IMR-90 (cell line): ENCODE measurements around the gene TRIM28. TPM values are rescaled to one million over a fixed set of nuclear protein-coding genes. Genes with fewer than 3 reads are reported as not detected.

ENCODE experiments used
- ATAC-seq: fragments of 200-7000 bp; cut with Tn5 transposase; 2 replicates; pipeline ENCODE4 v1.9.1; 2020; ENCODE audit warnings: low read depth, mild to moderate bottlenecking, moderate library complexity
- BruUV-seq: library from RNA; stranded (reverse); fragments of 400-500 nt; replicated peaks from 2 replicates; lab custom pipeline; 2021; lab: Mats Ljungman, UMichigan
- CTCF ChIA-PET: fragments of 300-600 bp; formaldehyde crosslinking; extraction: SDS; loops from one replicate; lab custom pipeline; 2021; ENCODE audit warnings: antibody characterized with exemption; lab: Yijun Ruan, JAX
- POLR2A ChIA-PET: fragments of 300-600 bp; sonication (Branson Sonifier 250); formaldehyde crosslinking; loops from one replicate; lab custom pipeline; 2022; ENCODE audit warnings: antibody characterized with exemption; ENCODE audit not compliant: unreplicated experiment; lab: Charles Lee
- DNase-seq: peaks from one replicate; pipeline ENCODE4 v3.0.0; 2013
- H2AFZ ChIP-seq: replicated peaks from 2 replicates; pipeline ENCODE3; 2013; ENCODE audit warnings: low read length, mild to moderate bottlenecking; ENCODE audit not compliant: poor library complexity
- H2AK5ac ChIP-seq: 2 replicates; pipeline ENCODE4 v1.6.1; 2013; ENCODE audit warnings: low read depth, low read length, inconsistent platforms
- H2AK9ac ChIP-seq: replicated peaks from 2 replicates; pipeline ENCODE3; 2013; ENCODE audit warnings: mild to moderate bottlenecking, low read depth, low read length, moderate library complexity; ENCODE audit not compliant: poor library complexity
- H2BK120ac ChIP-seq: 2 replicates; pipeline ENCODE4 v1.6.1; 2013; ENCODE audit warnings: low read depth, low read length, inconsistent platforms
- H2BK15ac ChIP-seq: 3 replicates; pipeline ENCODE4 v1.6.1; 2013; ENCODE audit warnings: low read depth, low read length, inconsistent platforms
- H2BK20ac ChIP-seq: 2 replicates; pipeline ENCODE4 v1.6.1; 2013; ENCODE audit warnings: low read depth, mild to moderate bottlenecking, inconsistent platforms, low read length, moderate library complexity
- H2BK5ac ChIP-seq: 2 replicates; pipeline ENCODE4 v1.6.1; 2013; ENCODE audit warnings: mild to moderate bottlenecking, low read depth, low read length, inconsistent platforms; ENCODE audit not compliant: poor library complexity, severe bottlenecking
- H3K14ac ChIP-seq: replicated peaks from 2 replicates; pipeline ENCODE4 v1.6.1; 2013; ENCODE audit warnings: low read depth, low read length, inconsistent platforms
- H3K18ac ChIP-seq: 2 replicates; pipeline ENCODE4 v1.6.1; 2013; ENCODE audit warnings: low read depth, low read length, control low read depth
- H3K23ac ChIP-seq: 2 replicates; pipeline ENCODE4 v1.6.1; 2013; ENCODE audit warnings: low read depth, low read length, inconsistent platforms
- H3K27ac ChIP-seq: 2 replicates; pipeline ENCODE4 v1.5.1; 2013; ENCODE audit warnings: mild to moderate bottlenecking, control low read depth, low read length; ENCODE audit not compliant: insufficient read depth
- H3K27me3 ChIP-seq: 2 replicates; pipeline ENCODE4 v1.6.1; 2013; ENCODE audit warnings: low read length; ENCODE audit not compliant: control insufficient read depth, insufficient read depth
- H3K36me3 ChIP-seq: 2 replicates; pipeline ENCODE4 v1.6.1; 2013; ENCODE audit warnings: low read length, mixed read lengths; ENCODE audit not compliant: control insufficient read depth, insufficient read depth
- H3K4ac ChIP-seq: 2 replicates; pipeline ENCODE4 v1.6.1; 2013; ENCODE audit warnings: low read depth, low read length, inconsistent platforms
- H3K4me1 ChIP-seq: 2 replicates; pipeline ENCODE4 v1.6.1; 2013; ENCODE audit warnings: low read length, mixed read lengths; ENCODE audit not compliant: control insufficient read depth, insufficient read depth
- H3K4me2 ChIP-seq: 2 replicates; pipeline ENCODE4 v1.6.1; 2013; ENCODE audit warnings: low read depth, mild to moderate bottlenecking, control low read depth, low read length, moderate library complexity
- H3K4me3 ChIP-seq: 2 replicates; pipeline ENCODE4 v1.5.1; 2013; ENCODE audit warnings: low read depth, mild to moderate bottlenecking, control low read depth, low read length, moderate library complexity; ENCODE audit not compliant: insufficient read depth
- H3K56ac ChIP-seq: 2 replicates; pipeline ENCODE4 v1.6.1; 2013; ENCODE audit warnings: low read length, inconsistent platforms; ENCODE audit not compliant: insufficient read depth; ENCODE audit errors: extremely low read depth
- H3K79me1 ChIP-seq, 2 experiments: 2 replicates each; pipeline ENCODE4 v1.6.1; 2013; ENCODE audit warnings: low read length in 2 of 2, inconsistent platforms in 1 of 2, low read depth in 1 of 2
- H3K9ac ChIP-seq: 2 replicates; pipeline ENCODE4 v1.6.1; 2013; ENCODE audit warnings: low read depth, low read length, control low read depth
- H3K9me1 ChIP-seq: 2 replicates; pipeline ENCODE4 v1.6.1; 2013; ENCODE audit warnings: low read length, inconsistent platforms; ENCODE audit not compliant: insufficient read depth
- H3K9me3 ChIP-seq: 2 replicates; pipeline ENCODE4 v1.6.1; 2013; ENCODE audit warnings: low read length; ENCODE audit not compliant: control insufficient read depth, insufficient read depth
- H4K20me1 ChIP-seq: 2 replicates; pipeline ENCODE4 v1.6.1; 2013; ENCODE audit warnings: low read length, inconsistent platforms; ENCODE audit not compliant: insufficient read depth
- H4K5ac ChIP-seq: 2 replicates; pipeline ENCODE4 v1.6.1; 2013; ENCODE audit warnings: mild to moderate bottlenecking, low read depth, low read length, control low read depth
- H4K8ac ChIP-seq, 2 experiments: 2 replicates each; pipeline ENCODE4 v1.6.1; 2013; ENCODE audit warnings: low read depth in 2 of 2, low read length in 2 of 2, control low read depth in 1 of 2, inconsistent platforms in 1 of 2
- H4K91ac ChIP-seq: 2 replicates; pipeline ENCODE4 v1.6.1; 2013; ENCODE audit warnings: low read depth, low read length, inconsistent platforms; ENCODE audit not compliant: insufficient read depth
- BHLHE40 ChIP-seq: fragments of 150-350 bp; IDR thresholded peaks from 2 replicates; pipeline ENCODE4 v1.6.1; 2016; ENCODE audit warnings: mild to moderate bottlenecking, low read depth, low read length
- CEBPB ChIP-seq: IDR thresholded peaks from 2 replicates; pipeline ENCODE4 v1.6.1; 2012; ENCODE audit warnings: low read depth, low read length, improper control_type of control experiment
- CHD1 ChIP-seq: IDR thresholded peaks from 2 replicates; pipeline ENCODE4 v1.6.1; 2012; ENCODE audit warnings: low read depth, low read length, improper control_type of control experiment
- FOS ChIP-seq: fragments of 150-350 bp; IDR thresholded peaks from 2 replicates; pipeline ENCODE4 v1.6.1; 2016; ENCODE audit warnings: low read depth, low read length
- MAFK ChIP-seq: IDR thresholded peaks from 2 replicates; pipeline ENCODE4 v1.6.1; 2012; ENCODE audit warnings: low read depth, low read length, improper control_type of control experiment
- MAZ ChIP-seq: IDR thresholded peaks from 2 replicates; pipeline ENCODE4 v1.6.1; 2012; ENCODE audit warnings: low read depth, mild to moderate bottlenecking, low read length, improper control_type of control experiment, moderate library complexity, borderline replicate concordance
- MXI1 ChIP-seq: IDR thresholded peaks from 2 replicates; pipeline ENCODE4 v1.6.1; 2012; ENCODE audit warnings: low read depth, mild to moderate bottlenecking, low read length, moderate library complexity, borderline replicate concordance
- POLR2A ChIP-seq: IDR thresholded peaks from 2 replicates; pipeline ENCODE4 v1.6.1; 2012; ENCODE audit warnings: mild to moderate bottlenecking, low read depth, low read length
- RCOR1 ChIP-seq: IDR thresholded peaks from 2 replicates; pipeline ENCODE4 v1.6.1; 2012; ENCODE audit warnings: mild to moderate bottlenecking, low read length, improper control_type of control experiment; ENCODE audit not compliant: insufficient replicate concordance
- RFX5 ChIP-seq: IDR thresholded peaks from 2 replicates; pipeline ENCODE4 v1.8.0; 2012; ENCODE audit warnings: low read depth, mild to moderate bottlenecking, low read length, moderate library complexity
- SMC3 ChIP-seq: fragments of 150-350 bp; IDR thresholded peaks from 2 replicates; pipeline ENCODE4 v1.6.1; 2016; ENCODE audit warnings: low read depth, mild to moderate bottlenecking, antibody characterized with exemption, low read length, moderate library complexity
- WGBS, 2 experiments: methylation state at CpG; one replicate each; pipeline versions ENCODE4 v1.1.5 to v1.1.7; 2013; ENCODE audit warnings: missing lambda C conversion rate in 2 of 2; ENCODE audit not compliant: insufficient read length in 1 of 2; ENCODE audit errors: extremely low coverage in 2 of 2; 5-methylcytosine and 5-hydroxymethylcytosine counted together
- dilution Hi-C: fragments of 300-500 bp; cut with HindIII; formaldehyde crosslinking; loops from one replicate; pipeline ENCODE4 v1.14.3; 2018; ENCODE audit warnings: low sequenced_read_pairs; ENCODE audit not compliant: unreplicated experiment
- in situ Hi-C: fragments of 300-500 bp; cut with MboI; formaldehyde crosslinking; loops from 3 replicates; pipeline ENCODE4 v1.14.3; 2019; ENCODE audit warnings: low sequenced_read_pairs, inconsistent platforms, mixed read lengths
- intact Hi-C: fragments of 100-400 bp; cut with micrococcal nuclease; formaldehyde crosslinking; loops from 2 replicates; pipeline ENCODE4 v1.10.0; 2022
- polyA plus RNA-seq, 3 experiments: library from polyadenylated mRNA; depleted of rRNA; stranded (reverse); fragments of >200 nt; gene quantifications; 2 replicates each; pipeline ENCODE4 v1.2.3, GENCODE V29; 2012; ENCODE audit warnings: low replicate concordance in 1 of 3
- total RNA-seq: library from RNA; depleted of rRNA; stranded (reverse); fragments of >200 nt; gene quantifications from 2 replicates; pipeline ENCODE4 v1.2.3, GENCODE V29; 2012
- TF ChIP-seq, protein P1 (sequence below): fragments of 150-350 bp; IDR thresholded peaks from 2 replicates; pipeline ENCODE4 v1.6.1; 2017; ENCODE audit warnings: mild to moderate bottlenecking, antibody characterized with exemption, low read length, low read depth
- TF ChIP-seq, protein P2 (sequence below): conservative IDR thresholded peaks from 2 replicates; pipeline ENCODE4 v1.5.1; 2012; ENCODE audit warnings: mild to moderate bottlenecking, low read depth, low read length, improper control_type of control experiment

The TRIM28 gene
- total and polyA plus RNA-seq, 2 of the 4 experiments (the other 2 are of a cell fraction) = 349 to 465 TPM

DNA sequence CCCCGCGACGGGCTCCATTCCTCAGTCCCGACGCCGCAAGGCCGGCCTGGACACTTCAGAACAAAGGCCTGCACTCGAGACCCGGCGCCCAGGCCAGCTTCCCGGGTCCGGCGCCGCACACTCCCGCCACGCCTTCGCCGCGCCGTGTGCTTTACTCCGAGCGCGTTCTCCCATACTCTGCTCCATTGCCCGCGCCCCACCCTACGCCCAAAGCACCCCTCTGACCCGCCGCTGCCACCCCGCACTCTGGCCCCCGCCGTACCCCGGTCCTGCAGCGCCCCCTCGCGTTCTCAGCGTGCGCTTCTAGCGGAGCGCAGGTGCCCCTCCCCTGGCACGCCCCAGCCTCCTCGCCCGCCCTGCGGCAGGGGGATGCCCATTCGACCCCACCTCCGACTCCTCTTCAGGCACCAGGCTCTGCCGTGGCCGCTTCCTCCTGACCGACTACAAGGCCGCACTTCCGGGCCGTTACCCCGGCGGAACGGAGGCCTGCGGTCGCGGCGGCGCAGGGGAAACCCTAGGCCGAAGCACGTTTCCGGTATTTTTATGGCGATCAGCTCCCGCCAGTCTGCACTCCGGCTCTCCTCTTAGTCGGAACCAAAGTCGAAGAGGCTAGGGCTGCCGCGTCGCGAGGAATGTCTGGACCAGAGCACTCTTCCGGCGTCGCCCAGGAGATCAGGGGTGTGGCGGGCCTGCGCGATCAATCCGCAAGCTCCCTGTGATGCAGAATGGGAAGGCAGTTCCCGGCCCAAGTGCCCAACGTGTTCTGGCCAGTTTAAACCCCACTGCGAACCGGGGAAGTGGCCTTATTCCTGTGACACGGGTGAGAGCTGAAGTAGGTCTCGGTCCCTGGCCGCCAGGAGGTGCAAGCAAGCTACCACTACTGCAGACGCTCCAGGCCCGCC is 24.3 kb upstream of the TRIM28 start, which contains the start of gene ZBTB45:
TSS of gene ZBTB45 (minus strand) at position 456 of the 902 bp plus-strand sequence. CDS start 2,137 bp downstream, outside the sequence.
- peak within 1 kb of the TSS; percentile 86 for H3K4ac ChIP-seq
- peak within 1 kb of the TSS; percentile 94 for H3K4me2 ChIP-seq
- in situ Hi-C loops = no loop called here
- H3K9me1 ChIP-seq = peaks cover 11% of the 10 kb centered on the region
- H3K9me3 ChIP-seq = no peaks in the 10 kb centered on the region
- DNase-seq = peak; percentile 96
- intact Hi-C loops = loop anchor here (1.0 to 5.0 kb wide), 3 partner anchors 20 to 212 kb away; partner anchors contain the start of genes ERVK3-1 and MZF1
- H2BK5ac ChIP-seq = peak within 1 kb of the TSS; percentile 84
- peak within 1 kb of the TSS; percentile 68 for H3K23ac ChIP-seq
- H2AK5ac ChIP-seq = peak within 1 kb of the TSS; percentile 81
- H3K4me1 ChIP-seq = peaks cover 6% of the 10 kb centered on the region
- peak; percentile 84 for ATAC-seq
- CTCF ChIA-PET = interaction anchor here (0.6 to 1.5 kb wide), 4 partner anchors 12 to 69 kb away, joined by 3 to 6 read pairs (median 4); partner anchors contain the start of genes TRIM28 and ZNF324B
- H4K5ac ChIP-seq = peak within 1 kb of the TSS; percentile 87
- H3K27me3 ChIP-seq = no peaks in the 10 kb centered on the region
- H2AK9ac ChIP-seq = peak within 1 kb of the TSS; percentile 98
- peak within 1 kb of the TSS; percentile 96 for H3K9ac ChIP-seq
- no peak within 1 kb of the TSS for H2BK20ac ChIP-seq
- peak within 1 kb of the TSS; percentile 98 for H2AFZ ChIP-seq
- H3K56ac ChIP-seq = peak within 1 kb of the TSS; percentile 80
- H4K91ac ChIP-seq = peak within 1 kb of the TSS; percentile 93
- peak within 1 kb of the TSS; percentile 67 for H3K18ac ChIP-seq
- POLR2A ChIA-PET = interaction anchor here (1.5 kb wide), 1 partner anchor 24 kb away, joined by 6 read pairs; the partner anchor contains the start of gene TRIM28
- peaks cover 26% of the 10 kb centered on the region for H4K20me1 ChIP-seq
- no TSS peak for BruUV-seq
- no peak within 1 kb of the TSS for H2BK15ac ChIP-seq
- peaks cover 0 to 42% of the 10 kb centered on the region in 2 experiments; a peak in 3 of 4 replicates for H3K79me1 ChIP-seq
- peak within 1 kb of the TSS; percentile 88 for H3K14ac ChIP-seq
- peak within 1 kb of the TSS; percentile 93 for H3K27ac ChIP-seq
- 3% methylated on average over 36 of the region's 87 CpGs; no CpG with 5 or more reads in 1 of the 2 experiments for WGBS, 2 experiments
- dilution Hi-C loops = no loop called here
- peak within 1 kb of the TSS; percentile 87 to 98 for H4K8ac ChIP-seq
- H3K36me3 ChIP-seq = peaks cover 16% of the 10 kb centered on the region
- H3K4me3 ChIP-seq = peak within 1 kb of the TSS; percentile 69
- peak within 1 kb of the TSS; percentile 42; the same call in 1 of the 2 replicates for H2BK120ac ChIP-seq
- TF ChIP-seq RFX5 (no peak), MXI1 (peak; percentile 43; the same call in 1 of the 2 replicates), MAFK (no peak), POLR2A (peak; percentile 66; the same call in 1 of the 2 replicates), CEBPB (no peak), RCOR1 (no peak), CHD1 (no peak), FOS (0 out of 2 replicates have a peak, but pooled peaks have one; percentile 8), BHLHE40 (no peak), SMC3 (peak; percentile 58), MAZ (peak; percentile 95)
- TF ChIP-seq, protein P1, sequence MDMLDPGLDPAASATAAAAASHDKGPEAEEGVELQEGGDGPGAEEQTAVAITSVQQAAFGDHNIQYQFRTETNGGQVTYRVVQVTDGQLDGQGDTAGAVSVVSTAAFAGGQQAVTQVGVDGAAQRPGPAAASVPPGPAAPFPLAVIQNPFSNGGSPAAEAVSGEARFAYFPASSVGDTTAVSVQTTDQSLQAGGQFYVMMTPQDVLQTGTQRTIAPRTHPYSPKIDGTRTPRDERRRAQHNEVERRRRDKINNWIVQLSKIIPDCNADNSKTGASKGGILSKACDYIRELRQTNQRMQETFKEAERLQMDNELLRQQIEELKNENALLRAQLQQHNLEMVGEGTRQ = no peak
- TF ChIP-seq, protein P2, sequence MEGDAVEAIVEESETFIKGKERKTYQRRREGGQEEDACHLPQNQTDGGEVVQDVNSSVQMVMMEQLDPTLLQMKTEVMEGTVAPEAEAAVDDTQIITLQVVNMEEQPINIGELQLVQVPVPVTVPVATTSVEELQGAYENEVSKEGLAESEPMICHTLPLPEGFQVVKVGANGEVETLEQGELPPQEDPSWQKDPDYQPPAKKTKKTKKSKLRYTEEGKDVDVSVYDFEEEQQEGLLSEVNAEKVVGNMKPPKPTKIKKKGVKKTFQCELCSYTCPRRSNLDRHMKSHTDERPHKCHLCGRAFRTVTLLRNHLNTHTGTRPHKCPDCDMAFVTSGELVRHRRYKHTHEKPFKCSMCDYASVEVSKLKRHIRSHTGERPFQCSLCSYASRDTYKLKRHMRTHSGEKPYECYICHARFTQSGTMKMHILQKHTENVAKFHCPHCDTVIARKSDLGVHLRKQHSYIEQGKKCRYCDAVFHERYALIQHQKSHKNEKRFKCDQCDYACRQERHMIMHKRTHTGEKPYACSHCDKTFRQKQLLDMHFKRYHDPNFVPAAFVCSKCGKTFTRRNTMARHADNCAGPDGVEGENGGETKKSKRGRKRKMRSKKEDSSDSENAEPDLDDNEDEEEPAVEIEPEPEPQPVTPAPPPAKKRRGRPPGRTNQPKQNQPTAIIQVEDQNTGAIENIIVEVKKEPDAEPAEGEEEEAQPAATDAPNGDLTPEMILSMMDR = peak; percentile 73
